ENCODE results near the gene ALK.
A peak's percentile ranks its signal among the peaks of the same experiment; 100 is the strongest.
"Not testable (repeated sequence)": the region's sequence is repeated elsewhere in the genome, so short reads cannot be mapped to it uniquely, and the experiment has no call there.

Gene ALK

GRCh38 chr2:29829841-29830240, 91.5 kb downstream of the ALK start:
- no peak overlapping the region for H3K27ac ChIP-seq
- TF ChIP-seq CTCF (conservative IDR thresholded peaks at IDR 0.05) (no peak), ZFX (IDR thresholded peaks at IDR 0.05) (no peak)

- peak; percentile 13 for TF ChIP-seq CTCF (conservative IDR thresholded peaks at IDR 0.05)
- not testable (repeated sequence) for H3K27ac ChIP-seq
These were observed 97.2 kb downstream of the ALK start for GRCh38 chr2:29824145-29824544.

- no peak for TF ChIP-seq CTCF (conservative IDR thresholded peaks at IDR 0.05)
- no peak for TF ChIP-seq ZFX (IDR thresholded peaks at IDR 0.05)
- no peak overlapping the region for H3K27ac ChIP-seq
These were observed 99.8 kb downstream of the ALK start for GRCh38 chr2:29821591-29821990.

- H3K27ac ChIP-seq, result no peak overlapping the region
- TF ChIP-seq CTCF (conservative IDR thresholded peaks at IDR 0.05) (no peak), ZFX (IDR thresholded peaks at IDR 0.05) (no peak)
These were observed 101.8 kb downstream of the ALK start for GRCh38 chr2:29819570-29819969.

GRCh38 chr2:29817801-29818680, 103.3 kb downstream of the ALK start:
- no peak overlapping the region for H3K27ac ChIP-seq
- TF ChIP-seq ZFX (IDR thresholded peaks at IDR 0.05) (no peak), CTCF (conservative IDR thresholded peaks at IDR 0.05) (no peak)

- H3K27ac ChIP-seq, result no peak overlapping the region
- no peak for TF ChIP-seq CTCF (conservative IDR thresholded peaks at IDR 0.05)
These were observed 104.1 kb downstream of the ALK start for GRCh38 chr2:29817299-29817698.

- no peak overlapping the region for H3K27ac ChIP-seq
- no peak for TF ChIP-seq ZFX (IDR thresholded peaks at IDR 0.05)
These were observed 104.7 kb downstream of the ALK start for GRCh38 chr2:29816651-29817050.

GRCh38 chr2:29811378-29811777, 110.0 kb downstream of the ALK start:
- TF ChIP-seq CTCF (conservative IDR thresholded peaks at IDR 0.05), result no peak
- TF ChIP-seq ZFX (IDR thresholded peaks at IDR 0.05), result no peak
- no peak overlapping the region for H3K27ac ChIP-seq
